Mesendoderm (in vitro differentiated cells): ENCODE measurements around the gene IL36G. TPM values are rescaled to one million over a fixed set of nuclear protein-coding genes. Genes with fewer than 3 reads are reported as not detected.
"Not testable (repeated sequence)": the region's sequence is repeated elsewhere in the genome, so short reads cannot be mapped to it uniquely, and the experiment has no call there.

ENCODE experiments used
- DNase-seq: peaks from one replicate; pipeline ENCODE4 v3.0.0; 2013
- H2AK5ac ChIP-seq: 2 replicates; pipeline ENCODE4 v1.6.1; 2013; ENCODE audit warnings: low read length, inconsistent platforms
- H2BK120ac ChIP-seq: 2 replicates; pipeline ENCODE4 v1.6.1; 2013; ENCODE audit warnings: low read depth, mild to moderate bottlenecking, low read length, moderate library complexity, mixed read lengths
- H2BK15ac ChIP-seq: replicated peaks from 2 replicates; pipeline ENCODE4 v1.6.1; 2013; ENCODE audit warnings: low read depth, mild to moderate bottlenecking, moderate library complexity
- H2BK5ac ChIP-seq: 2 replicates; pipeline ENCODE4 v1.6.1; 2013; ENCODE audit warnings: low read length, inconsistent platforms
- H3K18ac ChIP-seq: 2 replicates; pipeline ENCODE4 v1.6.1; 2013; ENCODE audit warnings: mild to moderate bottlenecking, low read length, mixed read lengths
- H3K23ac ChIP-seq: one replicate; pipeline ENCODE4 v1.6.1; 2013; ENCODE audit warnings: low read length
- H3K27ac ChIP-seq: 2 replicates; pipeline ENCODE4 v1.5.1; 2013; ENCODE audit warnings: low read depth, mild to moderate bottlenecking, inconsistent platforms, low read length, moderate library complexity
- H3K27me3 ChIP-seq: 2 replicates; pipeline ENCODE4 v1.6.1; 2013; ENCODE audit warnings: low read length, control low read depth, mild to moderate bottlenecking, inconsistent platforms; ENCODE audit not compliant: insufficient read depth, poor library complexity
- H3K36me3 ChIP-seq: 2 replicates; pipeline ENCODE4 v1.6.1; 2013; ENCODE audit warnings: low read length, inconsistent platforms; ENCODE audit not compliant: control insufficient read depth, insufficient read depth
- H3K4ac ChIP-seq: one replicate; pipeline ENCODE4 v1.6.1; 2013; ENCODE audit warnings: low read depth, mild to moderate bottlenecking, low read length, moderate library complexity
- H3K4me1 ChIP-seq: 2 replicates; pipeline ENCODE4 v1.6.1; 2013; ENCODE audit warnings: low read depth, low read length, inconsistent platforms; ENCODE audit not compliant: control insufficient read depth
- H3K4me2 ChIP-seq: 2 replicates; pipeline ENCODE4 v1.6.1; 2013; ENCODE audit warnings: low read length
- H3K4me3 ChIP-seq: 2 replicates; pipeline ENCODE4 v1.5.1; 2013; ENCODE audit warnings: mild to moderate bottlenecking, low read length
- H3K56ac ChIP-seq: one replicate; pipeline ENCODE4 v1.6.1; 2013; ENCODE audit warnings: low read length
- H3K79me1 ChIP-seq: 2 replicates; pipeline ENCODE4 v1.6.1; 2013; ENCODE audit warnings: low read length, inconsistent platforms
- H3K79me2 ChIP-seq: 2 replicates; pipeline ENCODE4 v1.6.1; 2013; ENCODE audit warnings: mild to moderate bottlenecking, low read length; ENCODE audit not compliant: control insufficient read depth, insufficient read depth
- H3K9ac ChIP-seq: 2 replicates; pipeline ENCODE4 v1.6.1; 2013; ENCODE audit warnings: low read length, inconsistent platforms
- H4K5ac ChIP-seq: one replicate; pipeline ENCODE4 v1.6.1; 2013; ENCODE audit warnings: low read length
- H4K8ac ChIP-seq: one replicate; pipeline ENCODE4 v1.6.1; 2013; ENCODE audit warnings: low read depth, mild to moderate bottlenecking, control low read depth, low read length, moderate library complexity
- WGBS: extraction: QIAGEN DNeasy Blood & Tissue Kit; methylation state at CpG from one replicate; pipeline ENCODE4 v1.1.7; 2013; ENCODE audit warnings: low lambda C conversion rate, missing lambda C conversion rate; ENCODE audit not compliant: insufficient coverage; ENCODE audit errors: extremely low coverage; 5-methylcytosine and 5-hydroxymethylcytosine counted together
- polyA plus RNA-seq, 2 experiments: library from polyadenylated mRNA; stranded (reverse); fragments of 200-250 nt; gene quantifications; one replicate each; pipeline ENCODE4 v1.2.3, GENCODE V29; 2013

Gene IL36G
- polyA plus RNA-seq (2013, experiment 1 of 2), result not detected
- polyA plus RNA-seq (2013, experiment 2 of 2), result not detected

DNA sequence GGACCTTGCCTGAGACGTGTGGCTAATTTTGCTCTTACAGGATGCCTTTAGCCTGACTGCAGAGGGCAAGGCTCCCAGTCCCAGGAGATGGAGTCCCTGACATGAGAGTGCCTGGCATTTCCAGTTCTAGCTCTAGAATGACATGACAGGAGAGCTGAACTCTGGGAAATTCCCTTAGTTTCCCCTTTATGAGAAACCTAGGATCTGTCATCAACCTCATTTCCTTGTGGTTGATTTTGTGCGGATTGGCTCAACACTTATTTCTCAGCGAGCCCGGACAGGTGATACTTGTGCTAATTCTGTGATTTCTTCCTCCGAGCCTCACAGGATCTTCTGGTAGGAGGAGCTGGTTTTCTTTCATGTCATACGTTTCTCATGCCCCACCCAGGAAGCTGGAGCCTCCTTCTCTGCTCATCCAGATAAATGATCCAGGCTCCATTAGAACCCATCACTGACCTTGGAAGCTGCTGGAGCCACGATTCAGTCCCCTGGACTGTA is at the start of gene IL36G:
Gene IL36G (plus strand): TSS at position 448 of the 498 bp plus-strand sequence. CDS start 633 bp downstream, outside the sequence.
- Histone ChIP-seq H3K79me1 (no peaks in the 10 kb centered on the region), H3K4ac (no peak within 1 kb of the TSS), H2BK15ac (no peak within 1 kb of the TSS), H3K79me2 (no peaks in the 10 kb centered on the region), H2BK5ac (no peak within 1 kb of the TSS), H3K4me3 (no peak within 1 kb of the TSS), H3K56ac (no peak within 1 kb of the TSS), H2BK120ac (no peak within 1 kb of the TSS), H3K23ac (no peak within 1 kb of the TSS), H3K27me3 (no peaks in the 10 kb centered on the region), H4K5ac (no peak within 1 kb of the TSS), H3K18ac (no peak within 1 kb of the TSS), H3K27ac (no peak within 1 kb of the TSS), H2AK5ac (no peak within 1 kb of the TSS), H3K9ac (no peak within 1 kb of the TSS), H3K4me2 (no peak within 1 kb of the TSS), H3K4me1 (peaks cover 2% of the 10 kb centered on the region), H4K8ac (no peak within 1 kb of the TSS), H3K36me3 (no peaks in the 10 kb centered on the region)
- DNase-seq, result no peak
- WGBS, result no CpG with 5 or more reads among the region's 7 CpGs

DNA sequence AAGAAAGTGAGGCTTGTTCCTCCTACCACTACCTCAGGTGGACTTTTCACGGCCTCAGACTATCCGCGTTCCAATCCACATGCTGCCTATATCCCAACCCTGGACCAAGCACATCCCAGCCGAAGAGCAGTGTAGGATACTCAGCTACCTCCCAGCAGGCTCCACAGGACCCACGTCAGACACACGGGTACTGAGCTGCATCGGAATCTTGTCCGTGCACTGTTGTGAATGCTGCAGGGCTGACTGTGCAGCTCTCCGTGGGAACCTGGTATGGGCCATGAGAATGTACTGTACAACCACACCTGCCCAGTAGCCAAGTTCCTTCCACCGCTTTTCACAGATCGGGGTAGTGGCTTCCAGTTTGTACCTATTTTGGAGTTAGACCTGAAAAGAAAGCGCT is 44.5 kb upstream of the IL36G start:
- Histone ChIP-seq H3K79me2 (no peaks in the 10 kb centered on the region), H2AK5ac (no peak overlapping the region), H3K9ac (no peak overlapping the region), H3K56ac (no peak overlapping the region), H3K27me3 (no peaks in the 10 kb centered on the region), H3K18ac (no peak overlapping the region), H3K4me3 (no peak overlapping the region), H3K23ac (no peak overlapping the region), H3K27ac (no peak overlapping the region), H3K4me1 (no peaks in the 10 kb centered on the region), H4K5ac (no peak overlapping the region), H3K79me1 (no peaks in the 10 kb centered on the region), H4K8ac (no peak overlapping the region), H3K36me3 (no peaks in the 10 kb centered on the region), H2BK15ac (no peak overlapping the region), H2BK5ac (no peak overlapping the region), H2BK120ac (no peak overlapping the region), H3K4ac (no peak overlapping the region), H3K4me2 (no peak overlapping the region)
- DNase-seq, result no peak
- no CpG with 5 or more reads among the region's 12 CpGs for WGBS

DNA sequence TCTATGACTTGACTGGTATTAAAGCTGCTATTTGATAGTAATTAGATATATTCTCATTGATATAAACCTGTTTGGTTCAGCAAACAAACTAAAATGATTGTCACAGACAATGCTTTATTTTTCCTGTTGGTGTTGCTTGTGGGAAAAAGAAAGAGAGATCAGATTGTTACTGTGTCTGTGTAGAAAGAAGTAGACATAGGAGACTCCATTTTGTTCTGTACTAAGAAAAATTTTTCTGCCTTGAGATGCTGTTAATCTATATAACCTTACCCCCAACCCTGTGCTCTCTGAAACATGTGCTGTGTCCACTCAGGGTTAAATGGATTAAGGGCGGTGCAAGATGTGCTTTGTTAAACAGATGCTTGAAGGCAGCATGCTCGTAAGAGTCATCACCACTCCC is 43.7 kb upstream of the IL36G start:
- H3K79me2 ChIP-seq, DNase-seq, H4K5ac ChIP-seq, H2BK15ac ChIP-seq, H3K27me3 ChIP-seq, H3K4me1 ChIP-seq, H2BK5ac ChIP-seq, H3K79me1 ChIP-seq, H3K27ac ChIP-seq, H3K23ac ChIP-seq, H3K4me2 ChIP-seq, H3K36me3 ChIP-seq, H2BK120ac ChIP-seq, H2AK5ac ChIP-seq, H3K18ac ChIP-seq, H3K4me3 ChIP-seq, H3K4ac ChIP-seq, H3K56ac ChIP-seq, H4K8ac ChIP-seq, H3K9ac ChIP-seq: not testable (repeated sequence)
- no CpG with 5 or more reads among the region's 2 CpGs for WGBS

DNA sequence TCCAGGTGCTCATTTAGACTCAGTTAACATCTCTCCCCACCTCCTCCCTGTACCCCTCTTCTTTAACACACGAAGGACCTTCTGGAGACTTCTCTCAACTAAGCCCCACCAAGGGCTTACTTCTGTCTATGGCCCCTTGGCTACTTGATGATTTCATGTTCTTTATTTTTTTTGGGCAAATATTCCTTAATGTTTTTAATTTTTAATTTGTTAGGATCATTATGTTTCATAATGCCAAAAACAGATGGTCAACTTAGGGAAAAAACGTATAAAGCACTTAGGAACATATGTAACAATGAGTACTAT is 40.9 kb upstream of the IL36G start:
- no peak for DNase-seq
- WGBS, result no CpG with 5 or more reads among the region's 2 CpGs
- no peak overlapping the region for H3K27ac ChIP-seq
- no peak overlapping the region for H3K9ac ChIP-seq
- no peaks in the 10 kb centered on the region for H3K79me2 ChIP-seq
- H3K79me1 ChIP-seq, result no peaks in the 10 kb centered on the region
- H3K56ac ChIP-seq, result no peak overlapping the region
- H3K36me3 ChIP-seq, result no peaks in the 10 kb centered on the region
- H2BK5ac ChIP-seq, result no peak overlapping the region
- H3K4me2 ChIP-seq, result no peak overlapping the region
- H3K4me3 ChIP-seq, result no peak overlapping the region
- no peak overlapping the region for H2AK5ac ChIP-seq
- no peak overlapping the region for H4K5ac ChIP-seq
- no peak overlapping the region for H3K4ac ChIP-seq
- no peak overlapping the region for H3K18ac ChIP-seq
- no peaks in the 10 kb centered on the region for H3K4me1 ChIP-seq
- H2BK15ac ChIP-seq, result no peak overlapping the region
- H3K23ac ChIP-seq, result no peak overlapping the region
- no peak overlapping the region for H2BK120ac ChIP-seq
- H3K27me3 ChIP-seq, result no peaks in the 10 kb centered on the region
- H4K8ac ChIP-seq, result no peak overlapping the region

DNA sequence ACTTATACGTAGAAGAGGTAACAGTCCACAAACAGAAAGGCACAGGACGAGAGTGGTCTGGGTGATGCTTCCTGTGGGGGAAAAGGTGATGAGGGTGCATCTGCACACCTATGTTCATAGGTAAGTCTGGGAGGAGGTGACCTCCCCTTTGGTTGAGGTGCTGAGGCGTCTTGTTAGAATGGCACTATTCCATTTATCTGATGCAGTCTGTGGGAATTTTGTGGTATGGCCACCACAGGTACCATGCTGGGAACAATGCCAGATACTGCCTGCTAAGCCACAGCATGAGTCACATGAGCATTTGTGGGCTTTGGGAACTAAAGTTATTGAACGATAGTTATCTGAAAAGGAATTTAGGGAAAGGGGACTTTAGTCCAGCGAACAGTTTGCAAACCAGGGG is 38.9 kb upstream of the IL36G start:
- Histone ChIP-seq H2BK15ac (no peak overlapping the region), H3K79me1 (no peaks in the 10 kb centered on the region), H2BK5ac (no peak overlapping the region), H3K36me3 (no peaks in the 10 kb centered on the region), H3K4me2 (no peak overlapping the region), H3K4me1 (no peaks in the 10 kb centered on the region), H3K9ac (no peak overlapping the region), H3K4ac (no peak overlapping the region), H3K27ac (no peak overlapping the region), H3K27me3 (no peaks in the 10 kb centered on the region), H4K5ac (no peak overlapping the region), H3K4me3 (no peak overlapping the region), H4K8ac (no peak overlapping the region), H3K56ac (no peak overlapping the region), H2AK5ac (no peak overlapping the region), H3K18ac (no peak overlapping the region), H3K79me2 (no peaks in the 10 kb centered on the region), H2BK120ac (no peak overlapping the region), H3K23ac (no peak overlapping the region)
- WGBS, result no CpG with 5 or more reads among the region's 5 CpGs
- DNase-seq, result no peak

DNA sequence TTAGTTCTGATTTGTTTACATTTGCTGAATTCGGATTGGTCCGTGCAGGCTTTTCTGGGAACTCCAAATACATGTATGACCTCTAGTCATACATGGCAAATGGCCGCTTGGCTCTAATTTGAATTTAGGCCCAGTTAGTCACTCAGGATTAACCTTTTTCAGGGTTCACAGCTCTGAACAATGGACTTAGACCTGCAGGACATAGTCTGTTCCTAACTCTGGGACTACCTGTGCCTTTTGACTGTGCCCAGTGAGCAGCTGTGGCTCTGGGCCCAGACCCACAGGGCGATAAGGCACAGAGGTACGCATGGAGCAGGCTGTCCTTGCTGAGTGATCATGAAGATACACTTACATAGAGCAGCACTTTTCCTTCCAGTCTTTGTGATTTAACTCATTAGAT is 38.4 kb upstream of the IL36G start:
- Histone ChIP-seq H3K36me3 (no peaks in the 10 kb centered on the region), H4K5ac (no peak overlapping the region), H2AK5ac (no peak overlapping the region), H3K79me2 (no peaks in the 10 kb centered on the region), H3K79me1 (no peaks in the 10 kb centered on the region), H3K56ac (no peak overlapping the region), H3K9ac (no peak overlapping the region), H2BK120ac (no peak overlapping the region), H2BK5ac (no peak overlapping the region), H3K4me2 (no peak overlapping the region), H3K4me1 (no peaks in the 10 kb centered on the region), H2BK15ac (no peak overlapping the region), H3K27me3 (no peaks in the 10 kb centered on the region), H3K23ac (no peak overlapping the region), H3K27ac (no peak overlapping the region), H3K4ac (no peak overlapping the region), H3K4me3 (no peak overlapping the region), H4K8ac (no peak overlapping the region), H3K18ac (no peak overlapping the region)
- WGBS, result no CpG with 5 or more reads among the region's 5 CpGs
- no peak for DNase-seq
